GM19099 (cell line): Measurements from ENCODE around the gene SYT3.

Experiments
- POLR2A ChIP-seq: IDR thresholded peaks from 3 replicates; pipeline ENCODE4 v1.6.1; 2011; ENCODE audit warnings: low read depth; ENCODE audit not compliant: insufficient read length; ENCODE audit errors: extremely low read depth

The SYT3 gene, protein sequence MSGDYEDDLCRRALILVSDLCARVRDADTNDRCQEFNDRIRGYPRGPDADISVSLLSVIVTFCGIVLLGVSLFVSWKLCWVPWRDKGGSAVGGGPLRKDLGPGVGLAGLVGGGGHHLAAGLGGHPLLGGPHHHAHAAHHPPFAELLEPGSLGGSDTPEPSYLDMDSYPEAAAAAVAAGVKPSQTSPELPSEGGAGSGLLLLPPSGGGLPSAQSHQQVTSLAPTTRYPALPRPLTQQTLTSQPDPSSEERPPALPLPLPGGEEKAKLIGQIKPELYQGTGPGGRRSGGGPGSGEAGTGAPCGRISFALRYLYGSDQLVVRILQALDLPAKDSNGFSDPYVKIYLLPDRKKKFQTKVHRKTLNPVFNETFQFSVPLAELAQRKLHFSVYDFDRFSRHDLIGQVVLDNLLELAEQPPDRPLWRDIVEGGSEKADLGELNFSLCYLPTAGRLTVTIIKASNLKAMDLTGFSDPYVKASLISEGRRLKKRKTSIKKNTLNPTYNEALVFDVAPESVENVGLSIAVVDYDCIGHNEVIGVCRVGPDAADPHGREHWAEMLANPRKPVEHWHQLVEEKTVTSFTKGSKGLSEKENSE

DNA sequence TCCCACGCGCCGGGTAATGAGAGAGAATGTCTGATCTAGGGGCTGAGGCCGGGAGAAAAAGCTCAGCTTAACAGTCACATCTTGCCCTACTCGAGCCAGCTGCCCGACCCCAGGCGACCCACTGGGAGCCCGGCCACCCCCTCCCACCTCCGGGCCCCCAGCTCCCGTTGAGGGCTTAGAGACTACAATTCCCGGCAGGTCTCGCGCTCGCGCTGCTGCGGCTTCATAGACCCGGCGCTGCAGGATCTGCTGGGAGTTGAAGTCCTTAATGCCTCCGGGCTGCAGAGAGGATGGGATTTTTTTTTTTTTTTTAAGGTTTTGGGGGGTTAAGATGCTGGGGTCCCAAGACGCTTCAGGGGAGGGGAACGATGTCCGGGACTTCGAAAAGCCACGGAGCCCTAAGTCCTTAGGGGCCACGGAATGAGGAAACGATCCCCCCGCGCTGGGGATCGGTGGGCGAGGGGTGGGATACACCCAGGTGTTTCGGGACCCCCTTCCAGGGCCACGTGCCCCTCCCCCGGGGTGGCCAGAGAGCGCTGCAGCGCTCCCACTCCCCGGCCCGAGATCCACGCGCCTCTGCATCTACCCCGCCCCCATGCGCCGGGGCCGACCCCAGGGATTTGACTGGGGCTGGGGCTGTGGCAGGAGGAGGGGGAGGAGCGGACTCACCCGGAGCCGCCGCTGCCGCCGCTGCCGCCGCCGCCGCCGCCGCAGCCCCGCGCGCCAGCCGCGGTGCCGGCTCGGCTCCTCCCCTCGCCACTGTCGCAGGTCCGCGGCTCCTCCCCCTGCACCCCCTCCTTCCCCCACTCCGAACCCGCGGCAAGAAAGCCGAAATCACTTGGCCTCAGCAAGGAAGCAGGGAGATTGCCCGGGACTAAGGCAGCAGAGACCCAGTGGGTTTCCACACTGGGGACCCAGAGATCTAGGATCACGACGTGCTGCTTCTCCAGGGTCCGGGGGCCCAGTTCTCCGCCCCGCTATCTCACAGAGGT, at the start of gene SYT3:
Gene SYT3, minus strand, starts transcription at position 761 of the 992 bp plus-strand sequence. CDS start 2,470 bp downstream, outside the sequence.
- TF ChIP-seq POLR2A, result no peak

DNA sequence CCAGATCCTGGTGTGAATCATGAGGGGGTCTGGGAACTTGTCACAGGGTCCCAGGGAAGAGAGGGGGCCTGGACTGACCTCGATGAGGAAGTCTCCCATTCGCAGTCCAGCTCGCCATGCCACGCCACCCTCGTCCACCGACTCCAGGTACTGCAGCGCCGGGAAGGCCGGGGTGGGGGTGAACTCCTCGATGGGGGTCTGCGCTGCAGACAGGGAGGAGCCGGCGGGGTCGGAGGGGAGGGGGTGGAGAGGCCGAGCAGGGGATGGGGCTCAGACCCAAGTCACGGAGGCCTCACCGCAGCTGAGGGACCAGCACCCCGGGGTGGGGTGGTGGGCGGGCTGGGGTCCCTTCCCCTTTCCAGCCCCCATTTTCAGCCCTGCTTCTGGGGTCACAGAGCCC, 49.1 kb upstream of the SYT3 start:
- no peak for TF ChIP-seq POLR2A

DNA sequence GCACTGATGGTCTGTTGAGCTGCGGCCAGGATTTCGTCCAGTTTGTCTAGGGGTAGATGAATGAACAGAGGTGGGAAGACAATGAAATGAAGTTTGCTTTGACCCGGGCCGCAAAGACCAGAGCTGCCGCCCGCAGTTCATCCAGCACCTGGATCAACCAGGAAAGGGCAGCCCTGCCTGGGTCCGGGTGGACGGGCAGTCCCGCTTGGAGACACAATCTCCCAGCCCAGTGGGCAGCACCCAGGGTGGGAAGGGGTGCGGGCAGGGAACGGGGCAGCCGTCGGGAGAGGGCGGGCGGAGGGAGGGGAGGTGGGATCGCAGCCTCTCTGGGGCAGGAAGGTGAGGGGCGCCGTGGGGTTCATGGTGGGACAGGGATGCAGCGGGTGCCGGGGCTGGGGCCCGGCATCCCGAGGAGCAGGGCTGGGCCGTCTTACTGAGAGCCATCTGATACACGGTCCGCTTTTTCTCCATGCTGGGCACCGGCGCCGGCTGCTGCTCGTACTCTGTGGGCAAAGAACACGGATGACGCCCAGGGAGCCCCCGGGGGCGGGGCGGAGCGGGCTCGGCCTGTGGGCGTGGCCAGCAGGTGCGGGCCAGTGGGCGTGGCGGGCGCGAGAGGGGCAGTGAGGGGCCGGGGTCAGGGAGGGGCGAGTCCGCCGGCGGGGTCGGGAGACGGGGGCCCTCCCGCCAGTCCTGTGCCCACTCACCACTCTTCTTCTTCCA, 46.8 kb upstream of the SYT3 start:
- no peak for TF ChIP-seq POLR2A

DNA sequence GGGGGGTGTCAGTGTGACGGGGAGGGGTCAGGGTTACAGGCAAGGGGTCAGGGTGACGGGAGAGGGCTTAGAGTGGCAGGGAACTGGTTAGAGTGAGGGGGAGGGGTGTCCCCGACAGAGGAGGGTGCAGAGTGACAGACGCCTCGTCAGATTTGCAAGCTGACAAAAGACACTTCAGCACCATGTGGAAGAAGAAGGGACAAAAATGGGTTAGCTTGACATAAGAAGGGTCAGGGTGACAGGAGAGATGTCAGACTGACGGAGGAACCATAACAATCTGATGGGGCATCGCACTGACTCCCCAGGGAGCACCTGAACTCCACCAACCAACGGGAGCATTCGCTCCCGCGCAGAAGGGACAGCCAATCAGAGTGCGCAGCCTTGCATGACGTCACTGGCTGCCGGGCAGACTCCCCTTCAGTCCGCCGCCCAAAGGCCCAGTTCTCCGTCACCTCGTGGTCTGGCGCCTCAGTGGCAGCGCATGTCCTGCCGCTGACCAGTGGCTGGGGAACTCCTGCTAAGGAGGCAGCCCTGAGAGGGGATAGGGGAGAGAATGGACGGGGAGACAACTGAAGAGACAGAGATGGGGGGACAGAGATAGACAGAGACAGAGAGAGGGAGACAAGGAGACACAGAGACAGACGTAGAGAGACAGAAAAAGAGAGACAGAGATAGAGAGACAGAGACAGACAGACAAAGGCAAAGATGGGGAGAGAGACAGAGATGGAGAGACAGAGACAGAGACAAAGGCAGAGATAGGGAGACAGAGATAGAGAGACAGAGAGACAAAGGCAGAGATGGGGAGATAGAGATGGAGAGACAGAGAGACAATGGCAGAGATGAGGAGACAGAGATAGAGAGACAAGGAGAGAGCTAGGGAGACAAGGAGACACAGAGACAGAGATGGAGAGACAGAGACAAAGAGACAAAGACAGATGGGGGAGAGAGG, 39.8 kb upstream of the SYT3 start:
- no peak for TF ChIP-seq POLR2A

DNA sequence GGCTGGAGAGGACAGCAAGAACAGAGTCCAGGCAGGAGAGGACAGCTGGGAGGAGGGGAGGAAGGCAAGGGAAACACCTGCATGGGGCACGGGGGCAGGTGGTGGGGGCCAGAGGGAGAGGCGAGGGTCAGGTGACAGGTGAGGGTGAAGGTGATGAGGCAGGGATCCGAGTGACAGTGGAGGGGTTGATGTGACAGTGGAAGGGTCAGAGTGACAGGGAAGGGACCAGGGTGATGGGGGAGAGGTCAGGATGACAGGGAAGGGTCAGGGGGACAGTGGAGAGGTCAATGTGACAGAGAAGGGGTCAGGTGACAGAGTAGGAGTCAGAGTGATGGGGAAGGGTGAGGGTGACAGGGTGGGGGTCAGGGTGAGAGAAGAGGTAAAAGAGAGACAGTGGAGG, 38.6 kb upstream of the SYT3 start:
- no peak for TF ChIP-seq POLR2A

DNA sequence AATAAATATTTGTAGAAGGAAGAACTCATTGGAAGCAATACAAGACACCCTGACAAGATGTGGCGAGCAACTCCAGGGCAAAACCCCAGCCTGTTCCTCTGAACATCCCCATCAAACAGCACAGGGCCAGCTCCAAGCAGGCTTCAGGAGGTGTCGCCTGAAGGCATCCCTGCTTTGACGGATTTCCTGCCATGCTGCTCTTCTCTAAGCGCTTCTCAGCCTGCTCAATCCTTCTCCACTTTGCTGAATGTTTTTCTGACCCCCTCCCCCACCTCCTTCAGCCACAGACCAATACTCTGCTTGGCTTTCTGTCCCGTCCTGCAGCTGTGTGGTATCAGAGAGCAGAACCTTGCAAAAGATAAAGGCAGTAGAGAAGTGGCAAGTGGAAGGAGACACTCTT, 38.0 kb upstream of the SYT3 start:
- no peak for TF ChIP-seq POLR2A

DNA sequence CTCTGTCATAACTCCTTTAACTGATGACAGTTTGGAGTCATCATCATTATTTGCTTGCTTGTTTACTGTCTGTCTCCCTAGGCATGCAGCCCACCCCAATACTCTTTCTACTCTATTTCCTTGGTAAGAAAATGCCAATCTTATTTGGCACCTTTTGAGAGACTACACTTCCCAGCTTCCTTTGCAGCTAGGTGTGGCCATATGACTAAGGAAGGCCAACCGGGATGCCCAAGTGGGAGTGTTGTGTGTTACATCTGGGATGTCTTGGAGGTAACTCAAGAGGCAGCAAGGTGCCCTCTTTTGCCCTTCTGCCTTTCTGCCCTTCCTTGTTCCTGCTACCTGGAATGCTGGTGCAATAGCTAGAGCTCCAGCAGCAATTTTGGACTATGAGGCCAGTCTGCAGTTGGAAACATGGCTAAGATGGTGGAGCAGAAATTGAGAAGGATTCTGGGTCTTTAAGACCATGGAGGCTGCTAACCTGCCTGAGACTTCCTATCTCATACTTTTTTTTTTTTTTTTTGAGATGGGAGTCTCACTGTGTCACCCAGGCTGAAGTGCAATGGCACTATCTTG, 37.0 kb upstream of the SYT3 start:
- TF ChIP-seq POLR2A, result no peak

DNA sequence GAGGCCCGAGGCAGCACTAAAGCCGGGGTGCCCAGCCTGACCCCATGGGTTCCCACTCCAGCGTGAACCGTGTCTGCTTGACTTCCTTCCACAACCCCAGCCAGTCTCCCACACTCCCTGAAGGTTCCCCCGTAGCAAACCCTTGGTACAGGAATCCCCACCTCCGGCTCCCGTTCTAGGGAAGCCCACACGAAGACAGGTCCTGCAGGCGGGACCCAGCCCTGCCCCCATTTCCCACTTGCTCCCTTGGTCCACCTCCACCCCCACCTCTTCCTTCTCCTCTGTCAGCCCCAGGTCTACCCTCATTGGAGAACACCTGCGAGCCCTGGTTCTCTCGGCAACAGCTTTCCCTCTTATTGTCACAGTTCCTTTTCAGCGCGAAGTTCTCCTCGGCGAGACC, 33.4 kb upstream of the SYT3 start:
- no peak for TF ChIP-seq POLR2A

DNA sequence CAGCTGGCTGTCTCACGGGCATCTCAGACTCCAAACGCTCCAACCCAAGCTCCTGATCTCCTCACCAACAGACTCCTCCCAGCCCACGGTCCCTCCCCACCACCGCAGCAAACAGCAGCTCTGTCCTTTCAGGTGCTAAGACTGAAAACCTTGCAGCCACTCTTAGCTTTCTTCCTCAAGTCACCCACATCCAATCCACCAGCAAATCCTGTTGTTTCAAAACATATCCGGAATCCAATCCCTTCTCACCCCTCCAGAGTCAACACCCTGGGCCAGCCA, 30.4 kb upstream of the SYT3 start:
- no peak for TF ChIP-seq POLR2A

DNA sequence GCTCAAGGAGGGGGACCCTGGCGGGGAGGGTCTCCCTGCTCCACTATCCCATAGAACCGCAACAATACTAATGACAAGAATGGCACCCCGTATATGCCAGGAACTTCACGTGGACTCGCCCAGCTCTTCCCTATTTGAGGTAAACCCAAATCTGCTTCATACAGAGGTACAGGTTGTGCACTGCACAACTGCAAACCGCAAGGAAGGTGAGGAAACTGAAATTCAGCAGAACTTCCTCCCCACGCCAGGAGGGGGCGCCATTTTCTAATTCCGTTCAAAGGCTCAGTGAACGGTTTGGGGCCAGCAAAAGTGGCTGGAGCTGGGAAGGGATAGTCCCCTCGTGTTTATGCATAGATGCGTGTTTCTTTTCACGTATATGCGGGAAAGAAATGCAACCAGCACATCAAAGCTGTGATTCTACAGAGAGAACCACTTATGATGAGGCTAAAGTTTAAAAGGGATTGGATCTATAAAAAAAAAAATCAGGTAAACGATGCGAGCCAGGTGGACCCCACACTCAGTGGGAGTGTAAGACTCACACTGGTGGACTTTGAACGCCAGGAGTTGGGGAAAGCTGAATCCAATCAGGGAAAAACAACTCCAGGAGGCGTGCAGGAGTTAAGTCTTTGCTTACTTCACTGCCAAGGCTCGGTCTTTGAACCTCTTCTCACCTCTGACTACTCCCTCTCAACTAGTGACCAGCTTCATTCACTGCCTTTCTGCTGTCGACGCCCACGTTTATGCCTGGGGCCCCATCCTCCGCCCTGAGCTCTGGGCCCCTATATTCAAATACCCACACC, 29.8 kb upstream of the SYT3 start:
- TF ChIP-seq POLR2A, result no peak

DNA sequence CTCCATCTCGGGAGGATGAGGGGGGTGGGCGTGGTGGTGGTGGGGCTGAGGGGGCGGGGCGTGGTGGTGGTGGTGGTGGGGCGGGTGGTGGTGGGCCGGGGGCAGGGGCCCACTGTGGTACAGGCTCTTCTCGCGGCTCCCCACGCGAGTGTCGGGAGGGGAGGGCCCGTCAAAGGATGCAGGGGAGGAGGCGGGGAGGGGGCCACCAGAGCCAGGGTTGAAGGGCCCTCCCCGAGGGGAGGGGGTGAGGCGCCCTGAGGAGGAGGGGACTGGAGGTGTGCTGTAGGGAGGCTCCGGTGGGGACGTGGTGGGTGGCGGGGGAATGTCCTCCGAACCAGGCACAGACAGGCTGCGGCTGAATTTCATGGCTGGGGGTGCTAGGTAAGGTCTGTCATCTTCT, 29.2 kb upstream of the SYT3 start:
- TF ChIP-seq POLR2A, result no peak

DNA sequence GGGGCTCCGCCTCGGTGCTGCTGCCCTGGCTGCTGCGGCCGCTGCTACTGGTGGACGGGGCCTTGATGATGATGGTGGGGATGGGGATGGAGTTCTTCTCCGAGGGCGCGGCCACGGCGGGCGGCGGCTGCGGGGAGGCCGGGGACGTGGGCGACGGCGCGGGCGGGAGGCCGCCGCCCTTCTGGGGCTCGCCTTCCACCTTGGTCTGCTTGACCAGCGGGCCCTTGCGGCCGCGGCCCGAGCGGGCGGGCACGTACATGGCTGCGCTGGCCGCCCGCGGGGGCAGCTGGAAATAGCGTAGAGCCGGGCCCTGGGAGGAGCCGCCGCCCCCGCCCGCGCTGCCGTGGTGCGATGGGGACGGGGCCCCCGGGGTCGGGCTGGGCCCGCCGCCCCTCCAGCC, 28.7 kb upstream of the SYT3 start:
- no peak for TF ChIP-seq POLR2A

DNA sequence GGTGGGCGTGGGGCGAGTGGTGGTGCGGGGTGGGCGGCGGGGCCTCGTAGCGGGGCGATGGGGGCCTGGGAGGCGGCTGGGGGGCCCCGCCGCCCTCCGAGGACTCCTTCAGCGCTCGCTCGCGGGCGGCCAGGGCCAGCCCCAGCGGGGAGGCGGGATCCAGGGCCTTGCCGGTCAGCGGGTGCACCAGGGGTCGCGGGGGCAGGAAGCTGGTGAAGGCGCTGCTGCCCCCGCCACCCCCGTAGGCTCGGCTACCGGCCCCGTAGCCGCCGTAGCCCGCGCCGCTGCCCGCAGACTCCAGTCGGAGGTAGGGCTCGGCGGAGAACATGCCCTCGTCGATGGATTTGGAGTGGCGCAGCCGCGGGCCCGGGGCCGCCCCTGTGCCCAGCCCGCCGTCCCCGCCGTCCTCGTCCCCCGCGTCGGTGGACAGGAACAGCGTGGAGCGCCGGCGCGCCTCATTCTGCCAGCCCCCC, 28.1 kb upstream of the SYT3 start:
- no peak for TF ChIP-seq POLR2A
